GM23248 (cell line): ENCODE data around the gene FOXJ2. TPM values are rescaled to one million over a fixed set of nuclear protein-coding genes. Genes with fewer than 3 reads are reported as not detected.

Experiments used
- DNase-seq: peaks from one replicate; pipeline ENCODE4 v3.0.0-alpha.2; 2015
- H2AFZ ChIP-seq: fragments of 200-600 bp; sonication (generic); 2 replicates; pipeline ENCODE4 v1.6.1; 2016; ENCODE audit warnings: antibody characterized with exemption
- H3F3A ChIP-seq: fragments of 200-600 bp; sonication (generic); 2 replicates; pipeline ENCODE4 v1.6.1; 2016; ENCODE audit warnings: mild to moderate bottlenecking, antibody characterized with exemption, mixed run types; ENCODE audit not compliant: insufficient read depth
- H3K27ac ChIP-seq: fragments of 200-600 bp; sonication (generic); 2 replicates; pipeline ENCODE4 v1.5.1; 2016; ENCODE audit warnings: mild to moderate bottlenecking
- H3K27me3 ChIP-seq: fragments of 200-600 bp; sonication (generic); replicated peaks from 2 replicates; pipeline ENCODE4 v1.6.1; 2016; ENCODE audit warnings: mild to moderate bottlenecking; ENCODE audit not compliant: insufficient read depth
- H3K36me3 ChIP-seq: fragments of 200-600 bp; sonication (generic); 2 replicates; pipeline ENCODE4 v1.6.1; 2016; ENCODE audit warnings: low read depth, mild to moderate bottlenecking
- H3K4me1 ChIP-seq: fragments of 200-600 bp; sonication (generic); 2 replicates; pipeline ENCODE4 v1.6.1; 2016; ENCODE audit warnings: mild to moderate bottlenecking; ENCODE audit not compliant: insufficient read depth
- H3K4me2 ChIP-seq: fragments of 200-600 bp; sonication (generic); one replicate; pipeline ENCODE4 v1.6.1; 2016; ENCODE audit warnings: mild to moderate bottlenecking; ENCODE audit not compliant: unreplicated experiment
- H3K4me3 ChIP-seq: fragments of 200-600 bp; sonication (generic); 2 replicates; pipeline ENCODE4 v1.5.1; 2016; ENCODE audit warnings: mild to moderate bottlenecking
- H3K79me2 ChIP-seq: fragments of 200-600 bp; sonication (generic); 2 replicates; pipeline ENCODE4 v1.6.1; 2016; ENCODE audit warnings: mild to moderate bottlenecking; ENCODE audit not compliant: insufficient read depth
- H3K9ac ChIP-seq: fragments of 200-600 bp; sonication (generic); 2 replicates; pipeline ENCODE4 v1.6.1; 2016; ENCODE audit warnings: mild to moderate bottlenecking
- H3K9me2 ChIP-seq: fragments of 200-600 bp; sonication (generic); 2 replicates; pipeline ENCODE4 v1.6.1; 2016; ENCODE audit warnings: mixed run types, mild to moderate bottlenecking, moderate library complexity; ENCODE audit not compliant: insufficient read depth
- H3K9me3 ChIP-seq: fragments of 200-600 bp; sonication (generic); one replicate; pipeline ENCODE4 v1.6.1; 2017; ENCODE audit warnings: low read depth
- H4K20me1 ChIP-seq: fragments of 200-600 bp; sonication (generic); 2 replicates; pipeline ENCODE4 v1.6.0; 2016; ENCODE audit not compliant: insufficient read depth
- EZH2 ChIP-seq: fragments of 200-600 bp; sonication (generic); IDR thresholded peaks from 2 replicates; pipeline ENCODE4 v1.6.1; 2018; ENCODE audit warnings: antibody characterized with exemption, mild to moderate bottlenecking; ENCODE audit not compliant: insufficient read depth, poor library complexity, severe bottlenecking
- EZH2phosphoT487 ChIP-seq: fragments of 200-600 bp; sonication (generic); IDR thresholded peaks from 2 replicates; pipeline ENCODE4 v1.6.1; 2018; ENCODE audit warnings: antibody characterized with exemption, moderate library complexity, mild to moderate bottlenecking, low read depth; ENCODE audit not compliant: insufficient read depth
- WGBS, 2 experiments: methylation state at CpG; one replicate each; pipeline ENCODE4 v1.1.6; 2015 to 2017; ENCODE audit warnings: low lambda C conversion rate in 2 of 2, low coverage in 1 of 2; ENCODE audit errors: missing lambda C conversion rate in 2 of 2; 5-methylcytosine and 5-hydroxymethylcytosine counted together
- in situ Hi-C: fragments of 300-500 bp; cut with MboI; formaldehyde crosslinking; loops from 2 replicates; pipeline ENCODE4 v1.15.0; 2020
- polyA plus RNA-seq: library from polyadenylated mRNA; unstranded; fragments of >200 nt; fragmentation: Nextera tagmentation; extraction: Ambion mirVana; gene quantifications from 2 replicates; pipeline ENCODE4 v1.2.1, GENCODE V29; 2016
- total RNA-seq: library from RNA; depleted of rRNA; stranded (reverse); fragments of >200 nt; shearing (Covaris generic); gene quantifications from 2 replicates; pipeline ENCODE4 v1.2.3, GENCODE V29; 2014

FOXJ2 gene
- total and polyA plus RNA-seq, 2 experiments from 2014 or later = 11.0 to 11.6 TPM

- TF ChIP-seq EZH2phosphoT487 (no peak), EZH2 (no peak)
- Histone ChIP-seq H3K36me3 (peaks cover 12% of the 10 kb centered on the region), H3K9me3 (no peaks in the 10 kb centered on the region), H3K4me2 (peak overlapping the region; percentile 46), H3K27ac (peak overlapping the region; percentile 62), H3K9ac (no peak overlapping the region; the same call in 1 of the 2 replicates), H3K27me3 (no peaks in the 10 kb centered on the region), H3K79me2 (no peaks in the 10 kb centered on the region), H3K4me1 (peaks cover 3% of the 10 kb centered on the region; the same call in 1 of the 2 replicates), H3K9me2 (no peaks in the 10 kb centered on the region), H3F3A (peaks cover 20% of the 10 kb centered on the region), H2AFZ (no peak overlapping the region), H3K4me3 (no peak overlapping the region), H4K20me1 (no peaks in the 10 kb centered on the region)
- WGBS, 2 experiments = 38 to 45% methylated on average over 4 of the region's 4 CpGs
- DNase-seq = peak; percentile 83
- in situ Hi-C loops = no loop called here
Measured at GRCh38 chr12:8057839-8058238, 25.3 kb downstream of the FOXJ2 start.

GRCh38 chr12:8058506-8058905 is 26.0 kb downstream of the FOXJ2 start:
- no peak for TF ChIP-seq EZH2
- TF ChIP-seq EZH2phosphoT487 = no peak
- H3K4me3 ChIP-seq = no peak overlapping the region
- H4K20me1 ChIP-seq = no peaks in the 10 kb centered on the region
- no peak overlapping the region; the same call in 1 of the 2 replicates for H3K9ac ChIP-seq
- WGBS, 2 experiments = 50 to 52% methylated on average over 6 of the region's 6 CpGs
- H3F3A ChIP-seq = peaks cover 20% of the 10 kb centered on the region
- no peak overlapping the region for H2AFZ ChIP-seq
- H3K36me3 ChIP-seq = peaks cover 7% of the 10 kb centered on the region
- H3K9me2 ChIP-seq = no peaks in the 10 kb centered on the region
- no peaks in the 10 kb centered on the region for H3K79me2 ChIP-seq
- peaks cover 3% of the 10 kb centered on the region; the same call in 1 of the 2 replicates for H3K4me1 ChIP-seq
- H3K4me2 ChIP-seq = peak overlapping the region; percentile 46
- no peaks in the 10 kb centered on the region for H3K9me3 ChIP-seq
- no peaks in the 10 kb centered on the region for H3K27me3 ChIP-seq
- DNase-seq = no peak
- peak overlapping the region; percentile 62 for H3K27ac ChIP-seq
- in situ Hi-C loops = no loop called here

- Histone ChIP-seq H3K27me3 (no peaks in the 10 kb centered on the region), H3K36me3 (no peaks in the 10 kb centered on the region), H3F3A (peaks cover 14% of the 10 kb centered on the region; the same call in 1 of the 2 replicates), H3K4me1 (peaks cover 6% of the 10 kb centered on the region), H3K9ac (no peak overlapping the region), H3K4me2 (no peak overlapping the region), H3K79me2 (no peaks in the 10 kb centered on the region), H2AFZ (no peak overlapping the region), H3K9me3 (no peaks in the 10 kb centered on the region), H4K20me1 (no peaks in the 10 kb centered on the region), H3K27ac (no peak overlapping the region), H3K9me2 (no peaks in the 10 kb centered on the region), H3K4me3 (no peak overlapping the region)
- DNase-seq = no peak
- TF ChIP-seq EZH2phosphoT487 (no peak), EZH2 (no peak)
- in situ Hi-C loops = no loop called here
Measured at GRCh38 chr12:8064131-8064530, 31.6 kb downstream of the FOXJ2 start.

- Histone ChIP-seq H3K4me1 (peaks cover 6% of the 10 kb centered on the region), H3K4me3 (no peak within 1 kb of the TSS), H4K20me1 (no peaks in the 10 kb centered on the region), H3K27me3 (no peaks in the 10 kb centered on the region), H3K36me3 (no peaks in the 10 kb centered on the region), H3K9me2 (no peaks in the 10 kb centered on the region), H3K9ac (no peak within 1 kb of the TSS), H3K4me2 (peak within 1 kb of the TSS; percentile 23), H3K9me3 (no peaks in the 10 kb centered on the region), H3F3A (peaks cover 14% of the 10 kb centered on the region; the same call in 1 of the 2 replicates), H2AFZ (peak within 1 kb of the TSS; percentile 61), H3K79me2 (no peaks in the 10 kb centered on the region), H3K27ac (0 out of 2 replicates have a peak within 1 kb of the TSS, but pooled peaks have one; percentile 14)
- TF ChIP-seq EZH2phosphoT487 = no peak
- TF ChIP-seq EZH2 = no peak
- 24 to 50% methylated on average over 2 of the region's 2 CpGs for WGBS, 2 experiments
- peak; percentile 70 for DNase-seq
- in situ Hi-C loops = no loop called here
Measured at GRCh38 chr12:8065991-8066594, 33.6 kb downstream of the FOXJ2 start, which contains the start of gene C3AR1. TSS of gene C3AR1 (minus strand) at chr12:8066359. CDS start at chr12:8060185, 6,174 bp downstream.
